CD4-positive, alpha-beta T cell (primary cell): Measurements from ENCODE around the gene VPS45. TPM values are rescaled to one million over a fixed set of nuclear protein-coding genes. Genes with fewer than 3 reads are reported as not detected.

Source experiments
- ATAC-seq: fragments of 200-7000 bp; cut with Tn5 transposase; one replicate; pipeline ENCODE4 v1.10.0; 2022; ENCODE audit warnings: mild to moderate bottlenecking; ENCODE audit not compliant: poor library complexity
- CTCF ChIA-PET: fragments of 350-600 bp; sonication (Branson Sonifier 250); formaldehyde crosslinking; loops from one replicate; lab custom pipeline; 2021; ENCODE audit warnings: antibody characterized with exemption, inconsistent platforms; lab: Charles Lee
- POLR2A ChIA-PET: fragments of 350-600 bp; sonication (Branson Sonifier 250); formaldehyde crosslinking; loops from one replicate; lab custom pipeline; 2021; ENCODE audit warnings: antibody characterized with exemption, inconsistent platforms; lab: Charles Lee
- DNase-seq, 14 experiments: peaks; one replicate each; pipeline ENCODE4 v3.0.0-alpha.2; 2013 to 2020; ENCODE audit warnings: mixed read lengths in 2 of 14
- H3K27ac ChIP-seq, 2 donors: one replicate each; pipeline versions ENCODE4 v1.5.1 to v1.7.0; 2013; ENCODE audit warnings: low read length in 2 of 2, low read depth in 1 of 2, mild to moderate bottlenecking in 1 of 2
- H3K27me3 ChIP-seq, 2 experiments: 1 replicate in 1 of 2; 2 replicates in 1 of 2; pipeline versions ENCODE4 v1.6.1 to v1.7.0; 2013; ENCODE audit warnings: low read length in 2 of 2, control low read depth in 1 of 2, mild to moderate bottlenecking in 1 of 2, moderate library complexity in 1 of 2; ENCODE audit not compliant: insufficient read depth in 2 of 2, control insufficient read depth in 1 of 2
- H3K36me3 ChIP-seq: one replicate; pipeline ENCODE4 v1.6.1; 2013; ENCODE audit warnings: low read length, control low read depth; ENCODE audit not compliant: insufficient read depth
- H3K4me1 ChIP-seq: one replicate; pipeline ENCODE4 v1.6.1; 2013; ENCODE audit warnings: low read length, control low read depth; ENCODE audit not compliant: insufficient read depth
- H3K4me3 ChIP-seq: one replicate; pipeline ENCODE4 v1.5.1; 2013; ENCODE audit warnings: mild to moderate bottlenecking, low read length, moderate library complexity
- H3K9me3 ChIP-seq, 2 experiments: 1 replicate in 1 of 2; 2 replicates in 1 of 2; pipeline versions ENCODE4 v1.6.1 to v1.7.0; 2013; ENCODE audit warnings: low read length in 2 of 2, mild to moderate bottlenecking in 2 of 2, control low read depth in 1 of 2, moderate library complexity in 1 of 2; ENCODE audit not compliant: control insufficient read depth in 1 of 2, insufficient read depth in 1 of 2
- H3K27ac Mint-ChIP-seq: one replicate; pipeline ENCODE4 v1.8.0; 2020; ENCODE audit warnings: mixed read lengths
- H3K27me3 Mint-ChIP-seq: one replicate; pipeline ENCODE4 v1.8.0; 2021; ENCODE audit warnings: mixed read lengths
- H3K36me3 Mint-ChIP-seq: one replicate; pipeline ENCODE4 v1.8.0; 2021; ENCODE audit warnings: low read depth, mixed read lengths
- H3K4me1 Mint-ChIP-seq: one replicate; pipeline ENCODE4 v1.8.0; 2021; ENCODE audit warnings: low read depth, mixed read lengths
- H3K4me3 Mint-ChIP-seq: one replicate; pipeline ENCODE4 v1.8.0; 2020; ENCODE audit warnings: mild to moderate bottlenecking, mixed read lengths
- H3K9me3 Mint-ChIP-seq: one replicate; pipeline ENCODE4 v1.8.0; 2020; ENCODE audit warnings: mixed read lengths
- intact Hi-C, 2 experiments: fragments of 100-400 bp; cut with DNase I in 1 of 2; cut with micrococcal nuclease in 1 of 2; formaldehyde crosslinking; loops; one replicate each; pipeline versions ENCODE4 v1.15.1 to v1.9.0; 2023 to 2025; cut with DNase I, micrococcal nuclease
- total RNA-seq, 174 experiments: library from RNA in 2 of 174; stranded (reverse) in 2 of 174; gene quantifications; one replicate each; pipeline ENCODE4 v1.2.3 and lab custom pipeline; 2021 to 2026
- TF ChIP-seq, protein P1 (sequence below): fragments of 200-600 bp; IDR thresholded peaks from one replicate; pipeline ENCODE4 v1.8.0; 2022; ENCODE audit warnings: antibody characterized with exemption, mild to moderate bottlenecking

VPS45 gene
- total RNA-seq, 2 experiments from 2014 or later: 9.6 to 10.7 TPM

DNA sequence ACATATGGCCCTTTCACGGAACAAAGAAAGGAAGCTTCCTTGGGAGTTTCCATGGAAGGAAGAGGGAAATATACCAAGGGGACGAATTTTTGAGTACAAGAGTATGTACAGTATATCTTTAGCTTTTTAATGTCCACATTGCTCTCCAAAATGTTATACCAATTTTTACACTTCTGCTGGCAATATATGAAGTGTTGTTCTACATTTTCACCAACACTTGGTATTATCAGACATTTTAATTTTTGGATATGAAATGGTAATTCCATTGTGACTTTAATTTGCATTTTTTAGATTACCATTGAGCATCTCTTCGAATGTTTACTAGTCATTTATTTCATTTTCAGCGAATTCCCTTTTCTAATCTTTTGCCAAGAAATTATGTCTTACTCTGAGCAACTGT lies 5.5 kb upstream of the VPS45 start:
- Histone ChIP-seq H3K27ac (no peak overlapping the region), H3K4me1 (peaks cover 6% of the 10 kb centered on the region), H3K27me3 (no peaks in the 10 kb centered on the region), H3K9me3 (no peaks in the 10 kb centered on the region), H3K36me3 (no peaks in the 10 kb centered on the region), H3K4me3 (no peak overlapping the region)
- Mint-ChIP-seq H3K36me3 (peaks cover under 1% of the 10 kb centered on the region), H3K4me1 (peaks cover 14% of the 10 kb centered on the region), H3K27ac (no peak overlapping the region), H3K27me3 (no peaks in the 10 kb centered on the region), H3K9me3 (no peaks in the 10 kb centered on the region), H3K4me3 (no peak overlapping the region)
- TF ChIP-seq, protein P1, sequence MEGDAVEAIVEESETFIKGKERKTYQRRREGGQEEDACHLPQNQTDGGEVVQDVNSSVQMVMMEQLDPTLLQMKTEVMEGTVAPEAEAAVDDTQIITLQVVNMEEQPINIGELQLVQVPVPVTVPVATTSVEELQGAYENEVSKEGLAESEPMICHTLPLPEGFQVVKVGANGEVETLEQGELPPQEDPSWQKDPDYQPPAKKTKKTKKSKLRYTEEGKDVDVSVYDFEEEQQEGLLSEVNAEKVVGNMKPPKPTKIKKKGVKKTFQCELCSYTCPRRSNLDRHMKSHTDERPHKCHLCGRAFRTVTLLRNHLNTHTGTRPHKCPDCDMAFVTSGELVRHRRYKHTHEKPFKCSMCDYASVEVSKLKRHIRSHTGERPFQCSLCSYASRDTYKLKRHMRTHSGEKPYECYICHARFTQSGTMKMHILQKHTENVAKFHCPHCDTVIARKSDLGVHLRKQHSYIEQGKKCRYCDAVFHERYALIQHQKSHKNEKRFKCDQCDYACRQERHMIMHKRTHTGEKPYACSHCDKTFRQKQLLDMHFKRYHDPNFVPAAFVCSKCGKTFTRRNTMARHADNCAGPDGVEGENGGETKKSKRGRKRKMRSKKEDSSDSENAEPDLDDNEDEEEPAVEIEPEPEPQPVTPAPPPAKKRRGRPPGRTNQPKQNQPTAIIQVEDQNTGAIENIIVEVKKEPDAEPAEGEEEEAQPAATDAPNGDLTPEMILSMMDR: no peak
- intact Hi-C loops: no loop called here
- ChIA-PET CTCF (interaction anchor here (0.8 kb wide), 1 partner anchor 49 kb away, joined by 4 read pairs; no protein-coding TSS in a partner anchor), POLR2A (no interaction called here)
- no peak for DNase-seq
- no peak for ATAC-seq

GRCh38 chr1:150065184-150065871 lies 2.2 kb upstream of the VPS45 start:
- H3K9me3 ChIP-seq: no peaks in the 10 kb centered on the region
- H3K4me3 ChIP-seq: no peak overlapping the region
- ATAC-seq: no peak
- peaks cover 6% of the 10 kb centered on the region for H3K4me1 ChIP-seq
- H3K36me3 ChIP-seq: no peaks in the 10 kb centered on the region
- POLR2A ChIA-PET: interaction anchor here (1.0 to 1.3 kb wide), 2 partner anchors 86 to 170 kb away, joined by 3 to 4 read pairs; partner anchors contain the start of gene ANP32E
- intact Hi-C loops: no loop called here
- H3K27me3 Mint-ChIP-seq: no peaks in the 10 kb centered on the region
- H3K4me1 Mint-ChIP-seq: peaks cover 44% of the 10 kb centered on the region
- DNase-seq: peak in 1 of 14 experiments; percentile 13
- H3K36me3 Mint-ChIP-seq: peaks cover 26% of the 10 kb centered on the region
- H3K4me3 Mint-ChIP-seq: peak overlapping the region; percentile 30
- no peak overlapping the region for H3K27ac Mint-ChIP-seq
- CTCF ChIA-PET: no interaction called here
- TF ChIP-seq, protein P1: no peak
- no peak overlapping the region for H3K27ac ChIP-seq
- no peaks in the 10 kb centered on the region for H3K9me3 Mint-ChIP-seq
- no peaks in the 10 kb centered on the region for H3K27me3 ChIP-seq

DNA sequence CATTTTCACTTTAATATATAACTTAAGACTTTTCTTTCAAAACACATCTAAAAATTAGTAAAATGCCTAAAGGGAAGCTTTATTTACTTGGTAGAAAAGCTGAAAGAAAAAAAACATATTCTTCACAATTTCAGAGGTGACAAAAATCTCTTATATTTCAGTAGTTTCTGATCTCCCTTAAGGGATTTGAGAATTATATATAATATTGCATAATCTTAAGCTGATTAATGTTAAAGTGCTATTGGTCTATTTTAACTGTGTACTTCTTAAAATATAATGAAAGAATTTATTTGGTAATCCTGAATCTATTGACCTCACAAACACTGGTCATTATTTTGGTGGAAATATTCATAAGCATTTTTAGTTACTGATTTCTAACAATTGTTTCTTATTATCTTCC lies 1.2 kb upstream of the VPS45 start:
- CTCF ChIA-PET: interaction anchor here (1.0 to 1.2 kb wide), 2 partner anchors 11 to 99 kb away, joined by 3 to 6 read pairs; no protein-coding TSS in a partner anchor
- POLR2A ChIA-PET: interaction anchor here (0.9 to 3.6 kb wide), 3 partner anchors 16 to 179 kb away, joined by 3 to 36 read pairs (median 4); a partner anchor contains a TSS
- H3K4me1 Mint-ChIP-seq: peaks cover 44% of the 10 kb centered on the region
- Histone ChIP-seq H3K27me3 (no peaks in the 10 kb centered on the region), H3K4me1 (peaks cover 6% of the 10 kb centered on the region), H3K4me3 (peak overlapping the region; percentile 79), H3K36me3 (no peaks in the 10 kb centered on the region), H3K27ac (no peak overlapping the region), H3K9me3 (no peaks in the 10 kb centered on the region)
- H3K27ac Mint-ChIP-seq: peak overlapping the region; percentile 83
- TF ChIP-seq, protein P1: no peak
- H3K36me3 Mint-ChIP-seq: peaks cover 26% of the 10 kb centered on the region
- intact Hi-C loops: no loop called here
- no peaks in the 10 kb centered on the region for H3K9me3 Mint-ChIP-seq
- DNase-seq: no peak
- H3K4me3 Mint-ChIP-seq: peak overlapping the region; percentile 96
- no peaks in the 10 kb centered on the region for H3K27me3 Mint-ChIP-seq
- ATAC-seq: no peak
